ENCODE data around the gene FGGY.

DNA sequence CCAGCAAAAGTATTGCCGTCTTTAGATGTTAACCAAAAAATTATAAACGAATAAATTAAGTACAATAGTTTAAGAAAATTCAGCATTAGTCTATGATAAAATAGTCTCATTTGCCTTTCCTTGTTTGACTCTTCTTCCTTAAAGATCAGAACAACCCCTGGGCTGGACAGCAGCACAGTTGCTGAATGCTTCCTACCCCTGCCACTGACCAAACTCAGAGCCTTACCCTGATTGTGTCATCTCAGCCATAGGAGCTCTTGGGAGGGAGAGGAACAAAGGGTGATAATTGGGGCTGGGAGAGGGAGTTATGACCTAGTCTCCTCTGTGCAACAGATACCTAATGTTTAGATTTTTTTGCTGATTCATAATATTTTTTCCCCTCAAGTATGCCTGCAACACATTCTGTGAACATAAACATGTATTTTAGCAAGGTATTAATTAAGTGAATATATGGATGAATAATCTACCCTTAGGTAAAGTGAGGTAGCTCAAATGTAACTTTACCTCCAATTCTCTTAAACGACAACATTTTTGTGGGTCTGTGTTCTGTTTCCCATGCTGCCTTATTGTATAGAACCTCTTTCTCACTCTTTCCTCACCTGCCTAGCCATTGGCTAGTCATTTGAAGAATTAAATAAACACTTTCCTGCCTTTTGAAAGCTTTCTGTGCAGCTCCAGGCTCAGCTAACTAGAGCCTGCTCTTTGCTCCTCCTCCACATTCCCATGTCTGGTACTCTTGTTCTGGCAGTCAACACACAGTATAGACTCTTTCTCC lies 46.1 kb downstream of the FGGY start:
- TF ChIP-seq, protein P1, sequence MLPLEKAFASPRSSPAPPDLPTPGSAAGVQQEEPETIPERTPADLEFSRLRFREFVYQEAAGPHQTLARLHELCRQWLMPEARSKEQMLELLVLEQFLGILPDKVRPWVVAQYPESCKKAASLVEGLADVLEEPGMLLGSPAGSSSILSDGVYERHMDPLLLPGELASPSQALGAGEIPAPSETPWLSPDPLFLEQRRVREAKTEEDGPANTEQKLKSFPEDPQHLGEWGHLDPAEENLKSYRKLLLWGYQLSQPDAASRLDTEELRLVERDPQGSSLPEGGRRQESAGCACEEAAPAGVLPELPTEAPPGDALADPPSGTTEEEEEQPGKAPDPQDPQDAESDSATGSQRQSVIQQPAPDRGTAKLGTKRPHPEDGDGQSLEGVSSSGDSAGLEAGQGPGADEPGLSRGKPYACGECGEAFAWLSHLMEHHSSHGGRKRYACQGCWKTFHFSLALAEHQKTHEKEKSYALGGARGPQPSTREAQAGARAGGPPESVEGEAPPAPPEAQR (CRISPR knock-in tag; IDR thresholded peaks at IDR 0.05), result no peak
- TF ChIP-seq CREB1 (CRISPR knock-in tag; IDR thresholded peaks at IDR 0.05) (no peak), TCF7 (CRISPR knock-in tag; IDR thresholded peaks at IDR 0.05; ENCODE audit: low read depth) (no peak), CREM (CRISPR knock-in tag; IDR thresholded peaks at IDR 0.05) (no peak), SMAD3 (CRISPR knock-in tag; IDR thresholded peaks at IDR 0.05; ENCODE audit: borderline replicate concordance) (no peak), NFE2L1 (CRISPR knock-in tag; IDR thresholded peaks at IDR 0.05) (no peak)
- TF ChIP-seq, protein P2, sequence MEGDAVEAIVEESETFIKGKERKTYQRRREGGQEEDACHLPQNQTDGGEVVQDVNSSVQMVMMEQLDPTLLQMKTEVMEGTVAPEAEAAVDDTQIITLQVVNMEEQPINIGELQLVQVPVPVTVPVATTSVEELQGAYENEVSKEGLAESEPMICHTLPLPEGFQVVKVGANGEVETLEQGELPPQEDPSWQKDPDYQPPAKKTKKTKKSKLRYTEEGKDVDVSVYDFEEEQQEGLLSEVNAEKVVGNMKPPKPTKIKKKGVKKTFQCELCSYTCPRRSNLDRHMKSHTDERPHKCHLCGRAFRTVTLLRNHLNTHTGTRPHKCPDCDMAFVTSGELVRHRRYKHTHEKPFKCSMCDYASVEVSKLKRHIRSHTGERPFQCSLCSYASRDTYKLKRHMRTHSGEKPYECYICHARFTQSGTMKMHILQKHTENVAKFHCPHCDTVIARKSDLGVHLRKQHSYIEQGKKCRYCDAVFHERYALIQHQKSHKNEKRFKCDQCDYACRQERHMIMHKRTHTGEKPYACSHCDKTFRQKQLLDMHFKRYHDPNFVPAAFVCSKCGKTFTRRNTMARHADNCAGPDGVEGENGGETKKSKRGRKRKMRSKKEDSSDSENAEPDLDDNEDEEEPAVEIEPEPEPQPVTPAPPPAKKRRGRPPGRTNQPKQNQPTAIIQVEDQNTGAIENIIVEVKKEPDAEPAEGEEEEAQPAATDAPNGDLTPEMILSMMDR (IDR thresholded peaks at IDR 0.05), result no peak
- TF ChIP-seq, protein P3, sequence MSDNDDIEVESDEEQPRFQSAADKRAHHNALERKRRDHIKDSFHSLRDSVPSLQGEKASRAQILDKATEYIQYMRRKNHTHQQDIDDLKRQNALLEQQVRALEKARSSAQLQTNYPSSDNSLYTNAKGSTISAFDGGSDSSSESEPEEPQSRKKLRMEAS (CRISPR knock-in tag; IDR thresholded peaks at IDR 0.05), result no peak
- TF ChIP-seq, protein P4, sequence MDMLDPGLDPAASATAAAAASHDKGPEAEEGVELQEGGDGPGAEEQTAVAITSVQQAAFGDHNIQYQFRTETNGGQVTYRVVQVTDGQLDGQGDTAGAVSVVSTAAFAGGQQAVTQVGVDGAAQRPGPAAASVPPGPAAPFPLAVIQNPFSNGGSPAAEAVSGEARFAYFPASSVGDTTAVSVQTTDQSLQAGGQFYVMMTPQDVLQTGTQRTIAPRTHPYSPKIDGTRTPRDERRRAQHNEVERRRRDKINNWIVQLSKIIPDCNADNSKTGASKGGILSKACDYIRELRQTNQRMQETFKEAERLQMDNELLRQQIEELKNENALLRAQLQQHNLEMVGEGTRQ (CRISPR knock-in tag; IDR thresholded peaks at IDR 0.05), result no peak

Measured in WTC11 (cell line).